Spleen (tissue), 7 donors: ENCODE measurements around the gene NKX2-4.

Experiments
- CTCF ChIP-seq, 11 experiments: fragments of 200-600 bp in 7 of 11; fragments of 450-650 bp in 4 of 11; sonication (generic) in 4 of 11; IDR thresholded peaks in 8 of 11; conservative IDR thresholded peaks in 3 of 11; 1 replicate in 7 of 11; 2 replicates in 4 of 11; pipeline versions ENCODE4 v1.4.0 to v1.8.0; 2016 to 2021; ENCODE audit warnings: antibody characterized with exemption in 11 of 11, inconsistent platforms in 4 of 11, mild to moderate bottlenecking in 1 of 11
- POLR2A ChIP-seq, 3 donors: fragments of 450-650 bp; IDR thresholded peaks; one replicate each; pipeline ENCODE4 v1.5.1; 2017; ENCODE audit warnings: antibody characterized with exemption in 3 of 3, mild to moderate bottlenecking in 1 of 3
- donor health status: DM: no; HTN: no; CAD: no; lungs with moderate emphysema.
- donor health status: DM: no; HTN: no; CAD: no.
- donor health status: DM: no; HTN: no; CAD: no.

GRCh38 chr20:21357844-21358243 lies 39.5 kb downstream of the NKX2-4 start:
- TF ChIP-seq POLR2A (IDR thresholded peaks at IDR 0.05) (no peak), CTCF (IDR thresholded peaks at IDR 0.05 in 8 of 11, conservative IDR thresholded peaks at IDR 0.05 in 3 of 11) (no peak)
